Neutrophil (primary cell): Measurements from ENCODE around the gene SPEM3.
"Not testable (repeated sequence)": the region's sequence is repeated elsewhere in the genome, so short reads cannot be mapped to it uniquely, and the experiment has no call there.

Experiments
- H3K27ac ChIP-seq: fragments of 200-600 bp; sonication (generic); 2 replicates; pipeline ENCODE4 v1.5.1; 2016; ENCODE audit warnings: mild to moderate bottlenecking, moderate library complexity
- H3K27me3 ChIP-seq: fragments of 200-600 bp; sonication (generic); 2 replicates; pipeline ENCODE4 v1.6.0; 2016; ENCODE audit warnings: mild to moderate bottlenecking
- H3K36me3 ChIP-seq: fragments of 200-600 bp; sonication (generic); 2 replicates; pipeline ENCODE4 v1.5.1; 2017
- H3K4me1 ChIP-seq, 2 experiments: fragments of 200-600 bp in 1 of 2; sonication (generic) in 1 of 2; 1 replicate in 1 of 2; 2 replicates in 1 of 2; pipeline versions ENCODE4 v1.5.1 to v1.6.1; 2013 to 2016; ENCODE audit warnings: low read depth in 1 of 2, low read length in 1 of 2, mild to moderate bottlenecking in 1 of 2, moderate library complexity in 1 of 2; ENCODE audit not compliant: control insufficient read depth in 1 of 2, insufficient read depth in 1 of 2
- H3K4me3 ChIP-seq, 2 experiments: fragments of 200-600 bp in 1 of 2; sonication (generic) in 1 of 2; 1 replicate in 1 of 2; 2 replicates in 1 of 2; pipeline ENCODE4 v1.5.1; 2013 to 2016; ENCODE audit warnings: low read depth in 1 of 2, low read length in 1 of 2, mild to moderate bottlenecking in 1 of 2, moderate library complexity in 1 of 2
- H3K9me3 ChIP-seq: fragments of 200-600 bp; sonication (generic); 2 replicates; pipeline ENCODE4 v1.5.1; 2016
- CTCF ChIP-seq: fragments of 200-600 bp; sonication (generic); IDR thresholded peaks from 2 replicates; pipeline ENCODE4 v1.5.1; 2016; ENCODE audit warnings: antibody characterized with exemption

The SPEM3 gene

DNA sequence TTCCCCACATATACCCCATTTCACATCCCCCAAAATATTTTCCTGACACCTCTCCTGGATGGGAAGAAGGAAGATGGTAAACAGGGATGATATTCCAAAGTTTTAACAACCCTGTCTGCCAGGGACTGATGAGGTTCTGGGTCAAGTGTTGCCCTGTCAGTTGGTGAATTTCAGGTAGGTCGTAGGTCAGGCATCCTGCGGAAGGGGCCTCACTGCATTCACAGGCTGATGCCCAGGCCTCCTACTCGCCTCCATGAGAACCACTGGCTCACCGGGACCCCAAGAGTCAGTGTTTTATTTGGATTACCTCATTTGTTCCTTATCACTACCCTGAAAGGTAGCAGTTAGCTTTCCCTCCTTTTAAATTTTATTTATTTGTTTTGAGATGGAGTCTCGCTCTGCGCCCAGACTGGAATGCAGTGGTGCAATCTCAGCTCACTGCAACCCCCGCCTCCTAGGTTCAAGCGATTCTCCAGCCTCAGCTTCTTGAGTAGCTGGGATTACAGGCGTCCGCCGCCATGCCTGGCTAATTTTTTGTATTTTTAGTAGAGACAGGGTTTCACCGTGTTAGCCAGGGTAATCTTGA is 40.2 kb downstream of the SPEM3 start:
- no peak overlapping the region for H3K4me3 ChIP-seq
- no peaks in the 10 kb centered on the region for H3K27me3 ChIP-seq
- H3K27ac ChIP-seq, result no peak overlapping the region
- no peaks in the 10 kb centered on the region for H3K9me3 ChIP-seq
- peaks cover 13 to 15% of the 10 kb centered on the region in 2 experiments for H3K4me1 ChIP-seq
- H3K36me3 ChIP-seq, result peaks cover 6% of the 10 kb centered on the region
- TF ChIP-seq CTCF, result no peak

- H3K4me3 ChIP-seq, H3K27me3 ChIP-seq, H3K27ac ChIP-seq, H3K9me3 ChIP-seq, H3K36me3 ChIP-seq: not testable (repeated sequence)
- H3K4me1 ChIP-seq, result peaks cover 19 to 20% of the 10 kb centered on the region in 2 experiments
Observed at GRCh38 chr17:7469843-7470242, 41.2 kb downstream of the SPEM3 start.

DNA sequence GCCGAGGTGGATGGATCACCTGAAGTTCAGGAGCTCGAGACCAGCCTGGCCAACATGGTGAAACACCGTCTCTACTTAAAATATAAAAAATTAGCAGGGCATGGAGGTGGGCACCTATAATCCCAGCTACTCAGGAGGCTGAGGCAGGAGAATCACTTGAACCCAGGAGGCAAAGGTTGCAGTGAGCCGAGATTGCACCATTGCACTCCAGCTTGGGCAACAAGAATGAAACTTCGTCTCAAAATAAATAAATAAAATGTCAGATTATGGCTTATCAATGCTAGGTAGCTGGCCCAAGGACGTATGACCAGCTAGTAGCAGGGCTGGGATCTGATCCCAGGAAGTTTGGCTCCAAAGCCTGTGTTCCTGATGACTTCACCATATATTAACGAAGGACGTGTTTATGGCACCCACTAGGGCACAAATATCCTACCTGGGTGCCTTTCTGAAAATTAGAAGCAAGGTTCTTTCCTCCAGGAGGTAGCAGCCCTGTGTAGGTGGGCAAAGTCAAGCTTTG is 41.9 kb downstream of the SPEM3 start:
- H3K27ac ChIP-seq, H3K36me3 ChIP-seq, H3K9me3 ChIP-seq, H3K4me3 ChIP-seq, H3K27me3 ChIP-seq: not testable (repeated sequence)
- H3K4me1 ChIP-seq, result peaks cover 24 to 27% of the 10 kb centered on the region in 2 experiments

DNA sequence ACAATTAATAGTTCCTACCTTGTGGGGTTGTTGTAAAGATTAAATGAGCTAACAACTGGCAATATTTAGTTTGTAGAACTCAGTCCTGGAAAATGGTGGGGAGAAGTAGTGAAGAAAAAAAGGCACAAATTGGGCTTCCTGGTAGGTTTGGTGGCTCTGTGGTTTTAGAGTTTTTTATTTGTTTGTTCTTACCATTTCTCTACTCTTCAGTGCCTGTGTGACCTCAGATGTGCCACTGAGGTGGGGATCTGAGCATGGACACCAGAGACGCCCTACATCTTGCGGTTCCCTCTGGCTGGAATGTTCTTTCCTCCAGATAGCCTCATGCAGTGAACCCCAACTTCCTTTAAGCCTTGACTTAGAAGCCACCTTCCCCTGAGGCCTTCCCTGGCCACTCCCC is 43.1 kb downstream of the SPEM3 start:
- TF ChIP-seq CTCF, result no peak

GRCh38 chr17:7474767-7475166 is 46.1 kb downstream of the SPEM3 start:
- not testable (repeated sequence) for H3K4me3 ChIP-seq, H3K9me3 ChIP-seq, H3K27ac ChIP-seq, H3K36me3 ChIP-seq, H3K27me3 ChIP-seq
- peaks cover 35 to 43% of the 10 kb centered on the region in 2 experiments for H3K4me1 ChIP-seq

More for the DNA sequence above, 43.1 kb downstream of the SPEM3 start:
- H3K36me3 ChIP-seq, result peaks cover 3% of the 10 kb centered on the region
- H3K27ac ChIP-seq, result no peak overlapping the region
- H3K4me1 ChIP-seq, result peaks cover 21 to 25% of the 10 kb centered on the region in 2 experiments
- no peaks in the 10 kb centered on the region for H3K27me3 ChIP-seq
- H3K9me3 ChIP-seq, result no peaks in the 10 kb centered on the region
- H3K4me3 ChIP-seq, result no peak overlapping the region

DNA sequence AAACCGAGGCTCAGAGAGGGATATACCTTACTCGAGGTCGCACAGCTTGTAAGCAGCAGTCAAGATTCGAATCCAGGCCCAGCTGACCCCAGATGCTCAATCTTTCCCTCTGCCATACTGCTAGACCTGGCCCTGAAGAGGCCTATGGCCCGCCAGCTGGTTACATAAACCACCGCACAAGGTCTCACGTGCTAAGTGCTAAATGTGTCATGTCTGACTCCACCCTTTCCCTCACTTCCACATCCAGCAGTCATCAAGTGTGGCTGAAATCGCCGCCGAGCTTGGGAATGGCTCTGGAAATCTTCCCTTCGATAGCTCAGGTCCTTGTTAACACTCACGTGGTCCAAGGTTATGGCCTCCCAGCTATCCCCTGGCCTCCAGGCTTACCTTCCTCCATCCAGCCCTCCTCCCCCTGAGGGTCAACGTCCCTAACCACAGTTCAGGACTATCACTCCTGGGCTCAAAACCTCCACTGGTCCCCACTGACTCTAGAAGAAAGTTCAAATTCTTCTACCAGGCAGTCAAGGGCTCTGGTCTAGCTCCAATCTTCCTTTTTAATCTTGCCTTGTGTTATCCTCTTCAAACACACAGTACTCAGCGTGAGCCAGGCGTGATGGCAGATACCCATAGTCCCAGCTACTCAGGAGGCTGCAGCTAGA is 47.2 kb downstream of the SPEM3 start:
- H3K9me3 ChIP-seq, result no peaks in the 10 kb centered on the region
- no peaks in the 10 kb centered on the region for H3K36me3 ChIP-seq
- no peak overlapping the region for H3K27ac ChIP-seq
- H3K4me3 ChIP-seq, result no peak overlapping the region
- peaks cover 40 to 47% of the 10 kb centered on the region in 2 experiments for H3K4me1 ChIP-seq
- TF ChIP-seq CTCF, result no peak
- no peaks in the 10 kb centered on the region for H3K27me3 ChIP-seq

DNA sequence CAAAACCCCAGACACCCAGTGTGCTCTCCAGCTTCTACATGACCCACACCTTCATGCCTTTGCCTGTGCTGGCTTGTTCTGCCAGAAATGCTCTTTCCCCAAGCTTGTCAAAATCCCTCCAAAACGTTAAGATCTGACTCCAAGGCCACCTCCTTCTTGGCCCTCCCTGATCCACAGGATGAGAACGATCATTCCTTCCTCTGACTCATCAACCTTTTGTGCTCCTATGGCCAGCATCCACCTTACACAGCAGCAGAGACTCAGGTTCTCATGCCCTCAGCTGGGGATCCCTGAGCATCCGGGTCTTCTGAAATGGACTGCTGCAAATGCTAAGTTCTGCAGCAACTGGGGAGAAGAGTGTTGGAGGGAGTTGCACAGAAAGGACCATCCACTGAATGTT is 47.8 kb downstream of the SPEM3 start:
- H3K9me3 ChIP-seq, result no peaks in the 10 kb centered on the region
- H3K27me3 ChIP-seq, result no peaks in the 10 kb centered on the region
- no peak overlapping the region for H3K27ac ChIP-seq
- no peak for TF ChIP-seq CTCF
- H3K4me1 ChIP-seq, result peaks cover 40 to 47% of the 10 kb centered on the region in 2 experiments
- no peaks in the 10 kb centered on the region for H3K36me3 ChIP-seq
- H3K4me3 ChIP-seq, result no peak overlapping the region
